Astrocyte (in vitro differentiated cells and primary cell): ENCODE measurements around the gene ZNF467.

Source experiments
- CTCF ChIP-seq: IDR thresholded peaks from 2 replicates; pipeline ENCODE4 v1.5.1; 2011; ENCODE audit warnings: low read depth, mild to moderate bottlenecking, inconsistent platforms, low read length, moderate library complexity; ENCODE audit not compliant: insufficient read depth
- EZH2 ChIP-seq: IDR thresholded peaks from 2 replicates; pipeline ENCODE4 v1.6.1; 2012; ENCODE audit warnings: mild to moderate bottlenecking, low read length, inconsistent platforms; ENCODE audit not compliant: insufficient read depth

DNA sequence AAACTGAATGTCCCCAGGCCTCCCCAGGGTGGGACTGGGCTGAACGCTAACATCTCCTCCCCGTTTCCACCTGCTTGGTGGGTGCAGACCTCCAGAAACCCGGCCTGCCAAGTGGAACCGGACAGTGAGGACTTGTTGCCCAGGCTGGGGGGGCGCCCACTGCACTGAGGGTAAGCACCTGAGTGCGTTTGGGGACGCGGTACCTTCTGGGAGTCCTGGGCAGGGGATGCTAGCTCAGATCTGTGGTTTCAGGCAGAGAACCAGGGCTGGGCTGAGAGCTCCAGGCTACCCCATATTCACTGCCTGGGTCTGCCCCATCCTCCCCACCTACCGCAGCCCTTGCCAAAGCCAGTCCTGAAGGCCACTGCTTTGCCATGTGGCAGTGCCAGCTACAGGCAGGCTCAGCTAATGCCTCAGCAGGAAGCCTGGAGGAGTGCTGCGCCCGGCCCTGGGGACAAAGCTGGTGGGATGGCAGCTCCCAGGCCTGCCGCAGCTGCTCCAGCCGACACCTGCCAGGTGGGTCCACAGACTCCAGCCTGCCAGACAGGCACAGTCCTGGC lies 3.5 kb upstream of the ZNF467 start:
- TF ChIP-seq CTCF, result no peak
- no peak for TF ChIP-seq EZH2
